ENCODE measurements around the gene MADD. TPM values are rescaled to one million over a fixed set of nuclear protein-coding genes. Genes with fewer than 3 reads are reported as not detected.
A peak's percentile ranks its signal among the peaks of the same experiment; 100 is the strongest.

MADD gene
- total RNA-seq, 1 donor from 2014 or later, result 52.3 TPM

- no peak for ATAC-seq
- no peak for DNase-seq (ENCODE audit: low spot score)
- intact Hi-C loops (cut with DNase I), result loop anchor here (10.0 kb wide), 1 partner anchor 1015 kb away; no protein-coding TSS in a partner anchor
These were observed 99.7 kb downstream of the MADD start for GRCh38 chr11:47369676-47370075.

- DNase-seq (ENCODE audit: low spot score), result no peak
- intact Hi-C loops (cut with DNase I), result no loop called here
- no peak for ATAC-seq
These were observed 102.5 kb downstream of the MADD start for GRCh38 chr11:47372422-47372821.

- intact Hi-C loops (cut with DNase I), result no loop called here
- ATAC-seq, result peak; percentile 86
- DNase-seq (ENCODE audit: low spot score), result peak; percentile 91
These were observed 104.2 kb downstream of the MADD start for GRCh38 chr11:47373876-47374719.

GRCh38 chr11:47374720-47375019 lies 104.7 kb downstream of the MADD start:
- DNase-seq (ENCODE audit: low spot score) (no peak), ATAC-seq (no peak)
- intact Hi-C loops (cut with DNase I), result no loop called here

GRCh38 chr11:47375020-47375419 lies 105.1 kb downstream of the MADD start:
- ATAC-seq, result no peak
- intact Hi-C loops (cut with DNase I), result no loop called here
- DNase-seq (ENCODE audit: low spot score), result no peak

- intact Hi-C loops (cut with DNase I), result no loop called here
- ATAC-seq, result no peak
- no peak for DNase-seq (ENCODE audit: low spot score)
These were observed 105.7 kb downstream of the MADD start for GRCh38 chr11:47375546-47376085.

- ATAC-seq (no peak), DNase-seq (ENCODE audit: low spot score) (no peak)
- intact Hi-C loops (cut with DNase I), result no loop called here
These were observed 106.2 kb downstream of the MADD start for GRCh38 chr11:47376107-47376524.

GRCh38 chr11:47376525-47377371 lies 106.8 kb downstream of the MADD start:
- ATAC-seq (peak; percentile 45), DNase-seq (ENCODE audit: low spot score) (no peak)
- intact Hi-C loops (cut with DNase I), result no loop called here

GRCh38 chr11:47377571-47378009 lies 107.7 kb downstream of the MADD start:
- intact Hi-C loops (cut with DNase I), result no loop called here

GRCh38 chr11:47378010-47378835 lies 108.3 kb downstream of the MADD start, which contains the start of gene SPI1:
Gene SPI1 (minus strand): TSS chr11:47378547. CDS start chr11:47378353, 194 bp downstream.
- ATAC-seq (peak; percentile 57), DNase-seq (ENCODE audit: low spot score) (no peak)
- intact Hi-C loops (cut with DNase I), result no loop called here

More at GRCh38 chr11:47377571-47378009, 107.7 kb downstream of the MADD start:
- peak; percentile 48 for ATAC-seq
- no peak for DNase-seq (ENCODE audit: low spot score)

- ATAC-seq (no peak), DNase-seq (ENCODE audit: low spot score) (no peak)
- intact Hi-C loops (cut with DNase I), result no loop called here
These were observed 108.9 kb downstream of the MADD start for GRCh38 chr11:47378836-47379170.

- ATAC-seq (no peak), DNase-seq (ENCODE audit: low spot score) (no peak)
- intact Hi-C loops (cut with DNase I), result no loop called here
These were observed 109.4 kb downstream of the MADD start for GRCh38 chr11:47379317-47379716.

Other genes starting within 250 kb of the MADD start
- 94.2 TPM for gene ARFGAP2, start 93.3 kb upstream of the MADD start, total RNA-seq
- gene PACSIN3, start 83.7 kb upstream of the MADD start, total RNA-seq, result 66.0 TPM
- 44.3 TPM for gene DDB2, start 55.2 kb upstream of the MADD start, total RNA-seq
- 35.7 TPM for gene ACP2, start 21.3 kb upstream of the MADD start, total RNA-seq
- gene NR1H3, start 12.1 kb upstream of the MADD start, total RNA-seq, result 132 TPM
- gene MYBPC3, start 82.6 kb downstream of the MADD start, total RNA-seq, result 0.53 TPM
- 47.0 TPM for gene SPI1, start 108.4 kb downstream of the MADD start, total RNA-seq
- 55.5 TPM for gene SLC39A13, start 138.5 kb downstream of the MADD start, total RNA-seq
- 97.5 TPM for gene PSMC3, start 156.3 kb downstream of the MADD start, total RNA-seq
- 4.9 TPM for gene RAPSN, start 179.0 kb downstream of the MADD start, total RNA-seq